Fibroblast of lung (primary cell): Measurements from ENCODE around the gene CLEC17A.

ENCODE experiments used
- CTCF ChIP-seq, 2 donors: IDR thresholded peaks in 1 of 2; conservative IDR thresholded peaks in 1 of 2; 1 replicate in 1 of 2; 2 replicates in 1 of 2; pipeline ENCODE4 v1.5.1; 2011 to 2012; ENCODE audit warnings: low read length in 2 of 2, control low read depth in 1 of 2, inconsistent platforms in 1 of 2, low read depth in 1 of 2, mild to moderate bottlenecking in 1 of 2
- EZH2 ChIP-seq: IDR thresholded peaks from 2 replicates; pipeline ENCODE4 v1.5.1; 2012; ENCODE audit warnings: low read length, control low read depth, mild to moderate bottlenecking; ENCODE audit errors: missing control alignments

- TF ChIP-seq CTCF (conservative IDR thresholded peaks at IDR 0.05 in 1 of 2, IDR thresholded peaks at IDR 0.05 in 1 of 2; ENCODE audit: low read depth in 1 of 2, low read length in 2 of 2), result no peak
- no peak for TF ChIP-seq EZH2
Measured at GRCh38 chr19:14553939-14554243, 29.0 kb upstream of the CLEC17A start.
